ENCODE data around the gene CDH23. TPM values are rescaled to one million over a fixed set of nuclear protein-coding genes. Genes with fewer than 3 reads are reported as not detected.

Gene CDH23
- total and polyA plus RNA-seq, 8 donors = 1.8 to 22.8 (median 3.0) TPM

DNA sequence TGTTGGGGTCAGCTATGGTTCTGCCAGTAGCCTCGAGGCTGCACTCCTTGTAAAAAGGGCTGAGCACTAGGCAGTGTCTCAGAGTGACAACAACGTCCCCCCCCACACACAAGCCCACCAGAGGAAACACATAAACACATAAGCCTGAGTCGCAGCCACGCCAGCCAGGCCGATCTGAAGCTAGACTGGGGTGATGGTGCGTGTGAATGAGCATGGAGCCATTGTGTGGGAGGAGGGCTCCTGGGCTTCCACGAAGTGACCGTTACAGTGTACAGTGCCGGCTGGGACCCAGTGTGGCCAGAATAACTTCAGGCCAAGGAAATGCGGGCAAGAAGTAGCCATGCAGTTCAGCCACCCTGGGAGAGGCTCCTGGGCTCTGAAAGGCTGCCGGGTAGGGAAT lies 326.6 kb downstream of the CDH23 start:
- intact Hi-C loops (cut with DNase I) = no loop called here
- TF ChIP-seq, protein P1, sequence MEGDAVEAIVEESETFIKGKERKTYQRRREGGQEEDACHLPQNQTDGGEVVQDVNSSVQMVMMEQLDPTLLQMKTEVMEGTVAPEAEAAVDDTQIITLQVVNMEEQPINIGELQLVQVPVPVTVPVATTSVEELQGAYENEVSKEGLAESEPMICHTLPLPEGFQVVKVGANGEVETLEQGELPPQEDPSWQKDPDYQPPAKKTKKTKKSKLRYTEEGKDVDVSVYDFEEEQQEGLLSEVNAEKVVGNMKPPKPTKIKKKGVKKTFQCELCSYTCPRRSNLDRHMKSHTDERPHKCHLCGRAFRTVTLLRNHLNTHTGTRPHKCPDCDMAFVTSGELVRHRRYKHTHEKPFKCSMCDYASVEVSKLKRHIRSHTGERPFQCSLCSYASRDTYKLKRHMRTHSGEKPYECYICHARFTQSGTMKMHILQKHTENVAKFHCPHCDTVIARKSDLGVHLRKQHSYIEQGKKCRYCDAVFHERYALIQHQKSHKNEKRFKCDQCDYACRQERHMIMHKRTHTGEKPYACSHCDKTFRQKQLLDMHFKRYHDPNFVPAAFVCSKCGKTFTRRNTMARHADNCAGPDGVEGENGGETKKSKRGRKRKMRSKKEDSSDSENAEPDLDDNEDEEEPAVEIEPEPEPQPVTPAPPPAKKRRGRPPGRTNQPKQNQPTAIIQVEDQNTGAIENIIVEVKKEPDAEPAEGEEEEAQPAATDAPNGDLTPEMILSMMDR (IDR thresholded peaks at IDR 0.05) = no peak
- Histone ChIP-seq H3K27ac (no peak overlapping the region), H3K4me3 (no peak overlapping the region), H3K4me1 (peaks cover 18 to 34% of the 10 kb centered on the region in 2 donors), H3K36me3 (no peaks in the 10 kb centered on the region), H3K27me3 (no peaks in the 10 kb centered on the region), H3K9me3 (no peaks in the 10 kb centered on the region)
- DNase-seq (no peak), ATAC-seq (no peak)

DNA sequence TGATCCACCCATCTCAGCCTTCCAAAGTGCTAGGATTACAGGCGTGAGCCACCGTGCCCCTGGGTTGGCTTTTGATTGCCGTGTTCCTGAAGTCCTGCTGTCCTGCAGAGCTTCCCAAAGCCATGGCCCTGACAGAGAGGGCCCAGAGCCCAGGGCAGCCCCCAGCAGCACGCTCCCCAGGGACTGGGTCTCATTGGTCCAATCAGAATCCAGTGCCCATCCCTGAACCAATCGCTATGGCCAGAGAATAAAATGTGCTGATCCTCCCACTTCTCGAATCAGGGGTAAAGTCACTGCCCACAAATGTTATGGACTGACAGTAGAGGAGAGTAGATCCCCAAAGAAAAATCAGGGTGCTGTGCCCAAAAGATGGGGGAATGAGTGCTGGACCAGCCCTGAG lies 327.8 kb downstream of the CDH23 start:
- no peaks in the 10 kb centered on the region for H3K9me3 ChIP-seq
- no peak for ATAC-seq
- intact Hi-C loops (cut with DNase I) = no loop called here

DNA sequence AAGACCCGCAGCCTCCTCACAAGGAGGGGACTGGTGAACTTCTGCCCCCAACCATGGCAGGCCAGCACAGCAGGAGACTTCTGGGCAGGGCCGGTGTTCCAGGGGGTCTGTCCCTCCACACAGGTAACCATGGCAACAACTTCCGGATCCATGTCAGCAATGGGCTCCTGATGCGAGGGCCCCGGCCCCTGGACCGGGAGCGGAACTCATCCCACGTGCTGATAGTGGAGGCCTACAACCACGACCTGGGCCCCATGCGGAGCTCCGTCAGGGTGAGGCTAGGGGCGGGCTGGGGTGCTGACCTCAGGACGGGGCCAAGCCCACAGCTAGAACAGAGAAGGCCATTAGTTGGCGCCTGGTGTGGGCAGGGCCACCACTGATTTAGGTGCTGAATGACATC lies 328.5 kb downstream of the CDH23 start:
- H3K4me3 ChIP-seq = no peak overlapping the region
- TF ChIP-seq, protein P1 (IDR thresholded peaks at IDR 0.05) = no peak
- DNase-seq (no peak), ATAC-seq (no peak)
- H3K27ac ChIP-seq = peak overlapping the region in 1 of 2 donors; percentile 95
- H3K4me1 ChIP-seq = peaks cover 20 to 54% of the 10 kb centered on the region in 2 donors
- intact Hi-C loops (cut with DNase I) = no loop called here
- no peaks in the 10 kb centered on the region for H3K36me3 ChIP-seq
- H3K27me3 ChIP-seq = no peaks in the 10 kb centered on the region
- H3K9me3 ChIP-seq = no peaks in the 10 kb centered on the region

More for the DNA sequence above, 327.8 kb downstream of the CDH23 start:
- TF ChIP-seq, protein P1 (IDR thresholded peaks at IDR 0.05) = no peak
- Histone ChIP-seq H3K4me3 (no peak overlapping the region), H3K36me3 (no peaks in the 10 kb centered on the region), H3K27ac (no peak overlapping the region), H3K4me1 (peaks cover 20 to 47% of the 10 kb centered on the region in 2 donors), H3K27me3 (no peaks in the 10 kb centered on the region)
- DNase-seq = no peak

DNA sequence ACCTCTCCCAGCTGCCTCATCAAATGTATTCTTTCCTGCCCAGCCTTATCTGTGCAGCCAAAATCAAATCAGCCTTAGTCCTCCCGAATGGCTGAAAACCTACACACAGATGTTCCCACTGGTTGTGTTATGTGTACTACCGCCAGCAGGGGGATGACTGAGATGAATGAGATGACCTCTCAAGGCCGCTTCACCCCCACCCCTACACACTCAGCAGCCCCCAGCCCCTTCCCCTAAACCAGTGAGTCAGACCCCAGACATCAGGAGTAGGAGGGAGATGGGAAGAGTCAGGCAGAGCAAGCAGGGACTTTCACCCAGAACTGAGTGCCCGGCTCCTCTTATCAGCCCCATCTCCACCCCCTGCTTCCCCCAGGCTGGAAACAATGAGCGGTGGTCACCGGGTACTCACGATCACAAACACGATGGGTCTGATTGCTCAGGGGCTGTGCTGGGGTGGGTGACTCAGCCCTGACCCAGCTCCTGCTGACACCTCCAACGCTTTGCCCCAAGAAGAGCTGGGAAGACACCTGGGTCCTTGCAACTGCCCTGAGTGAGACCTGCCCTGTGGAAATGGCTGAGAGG lies 329.4 kb downstream of the CDH23 start:
- no peak overlapping the region for H3K4me3 ChIP-seq
- no peaks in the 10 kb centered on the region for H3K27me3 ChIP-seq
- TF ChIP-seq, protein P1 (IDR thresholded peaks at IDR 0.05) = peak in 1 of 2 donors; percentile 62
- intact Hi-C loops (cut with DNase I) = no loop called here
- H3K4me1 ChIP-seq = peaks cover 20 to 62% of the 10 kb centered on the region in 2 donors
- no peaks in the 10 kb centered on the region for H3K9me3 ChIP-seq
- H3K36me3 ChIP-seq = no peaks in the 10 kb centered on the region
- DNase-seq (no peak), ATAC-seq (no peak)
- peak overlapping the region in 1 of 2 donors; percentile 95 for H3K27ac ChIP-seq

DNA sequence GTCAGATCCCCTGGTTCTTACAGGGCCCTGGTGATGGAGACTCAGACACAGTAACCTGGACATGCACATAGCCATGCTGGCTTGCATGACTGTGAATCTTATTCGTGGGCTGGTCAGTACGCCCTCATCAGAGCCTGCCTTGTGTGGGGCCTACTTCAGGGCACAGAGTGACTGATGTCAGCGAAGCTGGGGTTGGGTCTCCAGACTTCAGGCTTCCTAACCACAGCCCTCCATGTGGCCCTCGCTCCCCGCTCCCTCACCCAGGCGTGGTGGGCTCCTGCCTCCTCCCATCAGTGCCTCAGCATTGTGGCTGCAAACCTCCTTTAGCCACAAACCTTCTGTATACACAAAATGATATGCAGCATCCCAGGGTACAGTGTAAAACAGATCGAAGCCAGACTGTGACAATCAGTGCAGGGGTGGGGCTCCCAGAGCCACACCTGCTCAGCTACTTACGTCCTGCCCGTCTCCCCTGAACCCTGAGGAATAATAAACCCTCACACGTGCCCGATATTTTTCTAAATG lies 329.9 kb downstream of the CDH23 start:
- Histone ChIP-seq H3K4me1 (peaks cover 20 to 65% of the 10 kb centered on the region in 2 donors), H3K27me3 (no peaks in the 10 kb centered on the region), H3K4me3 (no peak overlapping the region), H3K27ac (peak overlapping the region; percentile 63 to 95), H3K9me3 (no peaks in the 10 kb centered on the region), H3K36me3 (no peaks in the 10 kb centered on the region)
- intact Hi-C loops (cut with DNase I) = no loop called here
- no peak for ATAC-seq
- TF ChIP-seq, protein P1 (IDR thresholded peaks at IDR 0.05) = no peak
- DNase-seq = no peak
